ENCODE results near the gene ENG.

The ENG gene

GRCh38 chr9:127854960-127855359 lies 502 bp upstream of the ENG start:
- Histone ChIP-seq H3K27ac (peak overlapping the region; percentile 86 to 92), H3K4me3 (peak overlapping the region; percentile 85)
- no peak for TF ChIP-seq CTCF (IDR thresholded peaks at IDR 0.05)
- no peak for DNase-seq (ENCODE audit: low spot score)

GRCh38 chr9:127853312-127854183 lies 910 bp downstream of the ENG start:
- Histone ChIP-seq H3K27ac (peak overlapping the region; percentile 86 to 92), H3K4me3 (peak overlapping the region; percentile 85)
- TF ChIP-seq CTCF (IDR thresholded peaks at IDR 0.05): no peak
- DNase-seq (ENCODE audit: low spot score): no peak

- Histone ChIP-seq H3K27ac (peak overlapping the region; percentile 86 to 92), H3K4me3 (peak overlapping the region; percentile 85)
- no peak for DNase-seq (ENCODE audit: low spot score)
- no peak for TF ChIP-seq CTCF (IDR thresholded peaks at IDR 0.05)
Measured at GRCh38 chr9:127852829-127853228, 1.6 kb downstream of the ENG start.

- peak overlapping the region; percentile 85 for H3K4me3 ChIP-seq
- peak overlapping the region in 1 of 2 donors; percentile 97 for H3K27ac ChIP-seq
- no peak for DNase-seq (ENCODE audit: low spot score)
- no peak for TF ChIP-seq CTCF (IDR thresholded peaks at IDR 0.05)
Measured at GRCh38 chr9:127850286-127850830, 4.1 kb downstream of the ENG start.

GRCh38 chr9:127848756-127849504 lies 5.5 kb downstream of the ENG start:
- no peak for TF ChIP-seq CTCF (IDR thresholded peaks at IDR 0.05)
- no peak for DNase-seq (ENCODE audit: low spot score)
- Histone ChIP-seq H3K27ac (peak overlapping the region in 1 of 2 donors; percentile 97), H3K4me3 (peak overlapping the region; percentile 85)

GRCh38 chr9:127847833-127848755 lies 6.4 kb downstream of the ENG start:
- peak overlapping the region; percentile 95 to 97 for H3K27ac ChIP-seq
- peak overlapping the region; percentile 48 for H3K4me3 ChIP-seq
- DNase-seq (ENCODE audit: low spot score): no peak
- no peak for TF ChIP-seq CTCF (IDR thresholded peaks at IDR 0.05)
